Thyroid gland (tissue), 4 donors: ENCODE data around the gene FADS1.

Experiments
- CTCF ChIP-seq, 6 experiments: fragments of 200-600 bp in 3 of 6; fragments of 450-650 bp in 3 of 6; sonication (generic) in 3 of 6; IDR thresholded peaks; one replicate each; pipeline ENCODE4 v1.5.1; 2016 to 2019; ENCODE audit warnings: antibody characterized with exemption in 6 of 6, mild to moderate bottlenecking in 2 of 6, inconsistent platforms in 1 of 6, moderate library complexity in 1 of 6
- POLR2A ChIP-seq, 2 donors: fragments of 450-650 bp; IDR thresholded peaks; one replicate each; pipeline ENCODE4 v1.6.1; 2017; ENCODE audit warnings: antibody characterized with exemption in 2 of 2, mild to moderate bottlenecking in 2 of 2, moderate library complexity in 1 of 2

GRCh38 chr11:61756147-61756451 lies 60.7 kb downstream of the FADS1 start:
- TF ChIP-seq CTCF (IDR thresholded peaks at IDR 0.05) (no peak), POLR2A (IDR thresholded peaks at IDR 0.05) (no peak)
